NCI-H146 treated with DMSO at 0.1 percent for 48 hours (cell line): Measurements from ENCODE around the gene GNB3.

Experiments
- DNase-seq: peaks from one replicate; lab custom pipeline; 2025; ENCODE audit not compliant: unreplicated experiment; lab: John Stamatoyannopoulos, UW

The GNB3 gene

DNA sequence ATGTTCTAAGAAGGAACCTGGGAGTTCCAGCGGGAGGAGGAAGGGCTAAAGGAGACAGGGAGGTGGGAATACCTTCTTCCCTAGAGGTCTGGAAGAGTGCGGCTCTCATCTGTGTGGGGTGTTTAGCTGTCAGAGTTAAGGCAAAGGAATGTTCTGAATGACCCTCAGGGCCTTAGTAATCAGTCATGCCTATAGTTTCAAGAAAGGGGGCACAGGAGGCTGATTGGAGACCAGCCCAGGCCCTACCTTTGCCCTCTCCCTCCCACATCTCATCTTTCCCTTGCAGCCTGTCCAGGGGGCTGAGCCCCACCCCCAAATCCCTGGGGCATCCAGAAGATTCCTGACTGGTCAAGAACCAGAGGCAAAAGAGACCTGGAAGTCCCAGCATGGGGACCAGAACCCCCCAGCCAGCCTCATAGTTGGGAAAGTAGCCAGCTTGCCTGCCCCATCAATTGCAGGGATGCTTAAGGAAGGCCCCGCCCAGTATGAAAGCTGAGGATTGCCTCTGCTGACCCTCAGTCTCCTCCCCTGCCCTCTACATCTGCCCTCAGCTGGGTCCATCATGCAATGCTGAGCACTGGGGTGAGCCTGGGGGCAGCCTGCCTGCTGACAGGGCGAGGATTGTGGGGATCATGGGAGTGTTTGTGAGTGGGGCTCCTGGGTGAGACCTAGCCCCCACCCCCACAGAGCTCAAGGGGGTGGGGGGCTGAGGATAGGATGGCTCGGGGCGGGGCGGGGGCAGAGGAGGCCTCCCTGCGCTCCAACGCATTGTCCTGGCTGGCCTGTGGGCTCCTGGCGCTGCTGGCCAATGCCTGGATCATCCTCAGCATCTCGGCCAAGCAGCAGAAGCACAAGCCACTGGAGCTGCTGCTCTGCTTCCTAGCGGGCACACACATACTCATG, 17.3 kb upstream of the GNB3 start:
- no peak for DNase-seq

DNA sequence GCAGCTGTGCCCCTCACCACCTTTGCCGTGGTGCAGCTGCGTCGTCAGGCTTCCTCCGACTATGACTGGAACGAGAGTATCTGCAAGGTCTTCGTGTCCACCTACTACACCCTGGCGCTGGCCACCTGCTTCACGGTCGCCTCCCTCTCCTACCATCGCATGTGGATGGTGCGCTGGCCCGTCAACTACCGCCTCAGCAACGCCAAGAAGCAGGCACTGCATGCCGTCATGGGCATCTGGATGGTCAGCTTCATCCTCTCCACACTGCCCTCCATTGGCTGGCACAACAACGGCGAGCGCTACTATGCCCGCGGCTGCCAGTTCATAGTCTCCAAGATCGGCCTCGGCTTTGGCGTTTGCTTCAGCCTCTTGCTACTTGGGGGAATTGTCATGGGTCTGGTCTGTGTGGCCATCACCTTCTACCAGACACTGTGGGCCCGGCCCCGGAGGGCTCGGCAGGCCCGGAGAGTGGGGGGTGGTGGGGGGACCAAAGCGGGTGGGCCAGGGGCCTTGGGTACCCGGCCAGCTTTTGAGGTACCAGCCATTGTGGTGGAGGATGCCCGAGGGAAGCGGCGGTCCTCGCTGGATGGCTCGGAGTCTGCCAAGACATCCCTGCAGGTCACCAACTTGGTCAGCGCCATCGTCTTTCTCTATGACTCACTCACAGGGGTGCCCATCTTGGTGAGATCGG, 16.5 kb upstream of the GNB3 start:
- no peak for DNase-seq

DNA sequence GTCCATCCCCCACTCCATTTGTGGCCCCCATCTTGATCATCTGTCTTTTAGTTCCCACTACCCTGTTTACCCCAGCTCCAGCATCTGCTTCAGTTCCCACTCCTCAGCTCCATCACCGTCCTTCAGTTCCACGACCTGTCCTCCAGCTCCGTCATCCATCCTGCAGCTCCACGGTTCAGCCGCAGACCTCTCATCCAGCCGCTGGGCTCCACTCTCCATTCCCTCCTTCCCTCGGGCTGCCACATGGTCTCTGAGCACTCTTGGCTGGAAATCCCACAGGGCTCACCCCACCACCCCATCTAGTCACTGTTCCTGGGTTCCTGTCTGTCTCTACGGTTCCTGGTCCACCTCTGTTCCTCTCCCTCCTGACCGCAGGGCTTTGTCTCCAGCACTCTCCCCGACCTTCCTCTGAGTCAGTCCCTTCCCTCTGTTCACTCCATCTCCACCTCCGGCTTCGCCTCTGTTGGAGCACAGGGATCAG, 15.8 kb upstream of the GNB3 start:
- peak; percentile 66 for DNase-seq

GRCh38 chr12:6825398-6826124, 15.2 kb upstream of the GNB3 start:
- DNase-seq, result peak; percentile 96

- DNase-seq, result no peak
These were observed 14.5 kb upstream of the GNB3 start for GRCh38 chr12:6826125-6826733.

- no peak for DNase-seq
These were observed 13.8 kb upstream of the GNB3 start for GRCh38 chr12:6826734-6827436.

GRCh38 chr12:6827437-6827911, 13.3 kb upstream of the GNB3 start:
- DNase-seq, result peak; percentile 94

DNA sequence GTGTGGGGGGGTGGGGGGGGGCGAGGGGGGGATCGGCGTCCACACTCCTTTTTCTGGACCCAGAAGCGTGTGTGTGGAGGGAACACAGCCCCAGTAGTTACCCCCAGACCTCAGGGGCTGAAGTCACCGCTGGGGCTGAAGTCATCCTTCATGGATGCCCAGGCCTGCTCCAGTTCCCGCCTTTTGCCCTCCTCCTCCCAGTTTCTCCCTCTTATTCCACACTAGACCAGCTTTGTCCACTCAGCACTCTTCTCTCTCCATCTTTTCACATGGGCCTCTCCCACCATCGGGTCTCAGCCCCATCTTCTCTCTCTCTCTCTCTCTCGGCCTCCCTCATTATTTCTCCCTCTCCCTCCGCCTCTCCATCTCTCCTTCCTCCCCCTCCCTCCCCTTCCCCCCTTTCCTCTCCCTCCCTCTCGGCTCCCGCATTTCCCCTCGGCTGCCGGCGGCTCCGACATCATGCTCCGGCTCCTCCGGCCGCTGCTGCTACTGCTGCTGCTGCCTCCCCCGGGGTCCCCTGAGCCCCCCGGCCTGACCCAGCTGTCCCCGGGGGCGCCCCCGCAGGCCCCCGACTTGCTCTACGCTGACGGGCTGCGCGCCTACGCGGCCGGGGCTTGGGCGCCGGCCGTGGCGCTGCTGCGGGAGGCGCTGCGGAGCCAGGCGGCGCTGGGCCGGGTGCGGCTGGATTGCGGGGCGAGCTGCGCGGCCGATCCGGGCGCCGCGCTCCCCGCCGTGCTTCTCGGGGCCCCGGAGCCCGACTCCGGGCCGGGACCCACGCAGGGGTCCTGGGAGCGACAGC, 12.5 kb upstream of the GNB3 start, which contains the start of gene P3H3:
TSS of gene P3H3 (plus strand) at position 426 of the 799 bp plus-strand sequence. CDS start at position 460, 34 bp downstream.
- DNase-seq, result peak; percentile 75

DNA sequence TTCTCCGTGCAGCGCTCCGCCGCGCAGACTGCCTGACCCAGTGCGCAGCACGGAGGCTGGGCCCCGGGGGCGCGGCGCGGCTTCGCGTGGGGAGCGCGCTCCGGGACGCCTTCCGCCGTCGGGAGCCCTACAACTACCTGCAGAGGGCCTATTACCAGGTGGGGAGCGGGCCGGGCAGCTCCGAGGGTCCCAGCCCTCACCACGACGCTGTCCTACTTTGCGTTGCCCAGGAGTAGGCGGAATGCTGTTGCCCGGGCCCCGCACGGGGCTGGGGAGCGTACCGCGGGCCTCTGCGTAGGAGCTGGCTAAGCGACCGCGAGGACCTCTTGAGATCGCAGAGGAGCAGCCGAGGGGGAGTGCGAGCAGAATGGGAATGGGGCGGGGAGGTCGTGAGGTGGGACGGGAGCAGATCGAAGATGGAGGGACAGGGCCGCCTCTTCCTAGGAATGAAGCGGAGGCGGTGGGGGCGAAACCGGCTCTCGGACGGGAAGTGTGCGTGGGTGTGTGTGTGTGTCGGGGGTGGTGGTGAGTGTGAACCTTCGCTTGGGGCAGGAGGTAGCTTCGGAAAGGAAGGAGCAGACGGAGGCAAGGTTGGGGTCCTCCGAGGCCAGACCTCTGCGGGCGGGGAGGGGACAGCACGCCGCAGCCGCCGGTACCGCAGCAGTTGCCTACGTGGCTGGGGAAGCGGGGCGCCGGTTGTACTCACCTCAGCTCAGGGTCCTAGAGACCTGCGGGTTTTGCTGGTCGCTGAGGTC, 11.8 kb upstream of the GNB3 start:
- DNase-seq, result peak; percentile 45

DNA sequence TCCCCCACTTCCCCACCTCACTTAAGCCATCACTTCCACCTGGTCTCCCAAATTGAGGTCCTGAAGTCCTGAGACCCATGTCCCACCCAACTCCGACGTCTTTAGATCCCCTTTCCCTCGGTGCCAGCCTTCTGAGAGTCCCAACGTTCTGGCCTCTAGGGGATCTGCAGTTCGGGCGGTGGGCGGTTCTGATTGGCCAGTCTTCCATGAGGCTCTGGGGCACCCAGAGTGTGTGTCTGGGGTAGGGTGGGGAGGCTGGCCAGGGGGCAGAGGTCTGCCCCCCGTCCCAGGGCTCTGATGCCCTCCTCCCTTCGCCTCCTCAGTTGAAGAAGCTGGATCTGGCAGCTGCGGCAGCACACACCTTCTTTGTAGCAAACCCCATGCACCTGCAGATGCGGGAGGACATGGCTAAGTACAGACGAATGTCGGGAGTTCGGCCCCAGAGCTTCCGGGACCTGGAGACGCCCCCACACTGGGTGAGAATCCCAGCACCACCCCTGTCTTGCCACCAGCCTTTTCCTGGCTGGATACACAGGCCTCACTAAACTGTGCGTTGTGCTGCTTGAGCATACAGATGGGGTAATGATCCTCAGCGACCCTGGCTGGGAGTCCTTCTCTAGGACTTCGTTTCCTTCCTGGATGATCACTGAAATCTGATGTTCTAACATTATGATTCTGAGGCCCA, 11.0 kb upstream of the GNB3 start:
- no peak for DNase-seq

DNA sequence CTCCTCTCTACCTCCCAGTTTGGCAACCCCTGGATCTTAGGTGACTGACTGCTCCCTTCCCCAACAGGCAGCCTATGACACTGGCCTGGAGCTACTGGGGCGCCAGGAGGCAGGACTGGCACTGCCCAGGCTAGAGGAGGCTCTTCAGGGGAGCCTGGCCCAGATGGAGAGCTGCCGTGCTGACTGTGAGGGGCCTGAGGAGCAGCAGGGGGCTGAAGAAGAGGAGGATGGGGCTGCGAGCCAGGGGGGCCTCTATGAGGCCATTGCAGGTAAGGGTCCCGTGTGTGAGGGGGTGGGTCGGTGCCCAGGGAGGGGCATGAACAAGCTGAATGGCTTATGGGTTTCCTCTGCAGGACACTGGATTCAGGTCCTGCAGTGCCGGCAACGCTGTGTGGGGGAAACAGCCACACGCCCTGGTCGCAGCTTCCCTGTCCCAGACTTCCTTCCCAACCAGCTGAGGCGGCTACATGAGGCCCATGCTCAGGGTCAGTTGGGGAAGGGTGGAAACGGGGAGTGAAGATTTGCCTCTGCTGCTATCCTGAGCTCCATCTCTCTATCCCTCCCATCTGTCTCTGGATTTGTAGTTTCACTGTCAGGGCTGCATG, 10.3 kb upstream of the GNB3 start:
- no peak for DNase-seq

DNA sequence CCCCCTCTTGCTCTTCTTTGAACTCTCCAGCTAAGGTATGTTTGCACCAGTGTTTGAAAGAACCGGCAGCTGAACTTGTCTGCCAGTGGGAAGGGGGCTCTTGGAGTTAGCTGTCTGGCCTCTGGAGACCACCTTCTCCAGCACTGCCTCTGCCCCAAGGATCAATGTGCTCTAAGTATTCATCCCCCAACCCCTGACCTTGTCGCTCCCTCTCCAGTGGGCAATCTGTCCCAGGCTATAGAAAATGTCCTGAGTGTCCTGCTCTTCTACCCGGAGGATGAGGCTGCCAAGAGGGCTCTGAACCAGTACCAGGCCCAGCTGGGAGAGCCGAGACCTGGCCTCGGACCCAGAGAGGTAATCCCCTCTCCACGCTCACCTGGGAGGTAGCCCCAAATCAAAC, 9.7 kb upstream of the GNB3 start:
- no peak for DNase-seq

- no peak for DNase-seq
These were observed 9.2 kb upstream of the GNB3 start for GRCh38 chr12:6831450-6831995.

- DNase-seq, result no peak
These were observed 8.6 kb upstream of the GNB3 start for GRCh38 chr12:6832125-6832524.

DNA sequence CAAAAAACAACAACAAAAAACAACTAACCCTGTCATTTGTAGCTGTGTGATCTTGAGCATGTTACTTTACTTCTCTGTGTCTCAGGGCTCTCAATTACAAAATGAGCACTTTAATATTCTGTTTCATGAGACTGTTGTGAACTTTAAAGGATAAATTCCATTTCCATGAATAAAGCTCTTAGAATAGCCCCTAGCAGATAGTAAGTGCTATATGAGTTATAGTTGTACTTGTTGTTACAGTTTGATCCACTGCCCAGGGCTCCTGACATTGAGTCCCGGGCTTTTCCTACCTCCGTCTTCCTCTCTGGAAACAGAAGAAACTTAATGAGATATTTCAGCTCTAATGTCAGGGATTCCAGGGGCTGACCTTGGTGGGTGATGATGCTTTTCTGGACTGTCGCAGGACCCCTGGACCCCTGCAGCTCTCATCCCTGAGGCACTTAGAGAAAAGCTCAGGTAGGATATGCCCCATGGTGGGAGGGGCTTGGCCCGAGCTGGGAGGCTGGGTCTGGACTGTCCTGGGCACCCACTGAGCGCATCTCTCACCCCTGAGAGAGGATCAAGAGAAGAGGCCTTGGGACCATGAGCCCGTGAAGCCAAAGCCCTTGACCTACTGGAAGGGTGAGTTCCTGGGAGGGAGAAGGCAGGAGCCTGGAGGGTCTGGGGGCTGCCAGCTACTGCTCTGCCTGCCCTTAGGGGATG, 7.4 kb upstream of the GNB3 start:
- DNase-seq, result no peak

DNA sequence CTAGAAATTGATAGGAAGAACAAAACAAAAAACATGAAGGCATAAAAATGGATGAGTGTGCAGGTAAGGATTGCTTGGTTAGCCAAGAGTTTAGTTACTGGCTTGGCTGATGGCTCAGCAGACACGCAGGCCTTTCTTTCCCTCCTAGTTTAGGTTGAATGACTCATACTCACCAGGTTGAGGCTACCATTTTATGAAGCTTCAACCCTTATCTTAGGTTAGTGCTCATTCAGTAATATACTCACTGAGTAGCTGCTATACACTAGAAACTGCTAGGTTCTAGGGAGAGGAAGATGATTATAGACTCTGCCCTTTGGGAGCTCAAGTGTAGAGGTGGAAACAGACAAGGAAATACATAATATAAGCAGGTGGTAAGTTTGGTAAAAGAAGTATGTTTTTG, 6.5 kb upstream of the GNB3 start:
- no peak for DNase-seq

DNA sequence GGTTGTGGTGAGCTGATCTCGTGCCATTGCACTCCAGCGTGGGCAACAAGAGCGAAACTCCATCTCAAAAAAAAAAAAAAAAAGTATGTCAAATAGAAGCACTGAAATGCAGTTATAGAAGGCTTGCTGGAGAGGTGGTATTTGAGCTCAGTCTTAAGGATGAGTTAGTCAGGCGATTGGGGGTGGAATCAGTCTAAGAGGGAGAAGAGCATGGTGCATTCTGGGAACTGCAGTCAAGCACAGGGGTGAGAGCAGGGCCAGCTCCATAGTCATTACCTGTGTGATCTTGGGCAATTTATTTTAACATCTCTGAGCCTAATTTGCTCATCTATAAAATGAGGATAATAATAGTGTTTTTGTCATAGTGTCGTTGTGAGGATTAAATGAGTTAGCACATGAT, 5.9 kb upstream of the GNB3 start:
- no peak for DNase-seq
